MM.1S (cell line): ENCODE results near the gene STAT1.

Experiments
- DNase-seq: peaks from one replicate; pipeline ENCODE4 v3.0.0-alpha.2; 2015
- H2AFZ ChIP-seq: fragments of 300-600 bp; sonication (generic); 2 replicates; pipeline ENCODE4 v1.6.0; 2016; ENCODE audit warnings: antibody characterized with exemption, low read length
- H3F3A ChIP-seq: fragments of 300-600 bp; sonication (generic); 2 replicates; pipeline ENCODE4 v1.6.1; 2016; ENCODE audit warnings: mild to moderate bottlenecking, antibody characterized with exemption, low read length, moderate library complexity, mixed read lengths; ENCODE audit not compliant: insufficient read depth
- H3K27ac ChIP-seq: fragments of 300-600 bp; sonication (generic); 2 replicates; pipeline ENCODE4 v1.5.1; 2016; ENCODE audit warnings: mild to moderate bottlenecking, low read length
- H3K27me3 ChIP-seq: fragments of 300-600 bp; sonication (generic); replicated peaks from 2 replicates; pipeline ENCODE4 v1.6.0; 2016; ENCODE audit warnings: low read length; ENCODE audit not compliant: insufficient read depth
- H3K36me3 ChIP-seq: fragments of 300-600 bp; sonication (generic); replicated peaks from 2 replicates; pipeline ENCODE4 v1.6.1; 2016; ENCODE audit warnings: mild to moderate bottlenecking, low read length, mixed read lengths; ENCODE audit not compliant: insufficient read depth
- H3K4me1 ChIP-seq: fragments of 300-600 bp; sonication (generic); 2 replicates; pipeline ENCODE4 v1.6.1; 2016; ENCODE audit warnings: low read length, mixed read lengths
- H3K4me2 ChIP-seq: fragments of 300-600 bp; sonication (generic); 2 replicates; pipeline ENCODE4 v1.6.0; 2016; ENCODE audit warnings: low read depth, low read length
- H3K4me3 ChIP-seq: fragments of 300-600 bp; sonication (generic); 2 replicates; pipeline ENCODE4 v1.5.1; 2016; ENCODE audit warnings: low read length, mixed read lengths
- H3K79me2 ChIP-seq: fragments of 300-600 bp; sonication (generic); 2 replicates; pipeline ENCODE4 v1.6.1; 2016; ENCODE audit warnings: mixed run types, low read length, mixed read lengths
- H3K9ac ChIP-seq: fragments of 300-600 bp; sonication (generic); 2 replicates; pipeline ENCODE4 v1.6.1; 2016; ENCODE audit warnings: low read length, mixed read lengths
- H3K9me2 ChIP-seq: fragments of 300-600 bp; sonication (generic); replicated peaks from 2 replicates; pipeline ENCODE4 v1.6.1; 2016; ENCODE audit warnings: mild to moderate bottlenecking, low read length, mixed read lengths; ENCODE audit not compliant: insufficient read depth
- H3K9me3 ChIP-seq: fragments of 300-600 bp; sonication (generic); replicated peaks from 2 replicates; pipeline ENCODE4 v1.6.1; 2016; ENCODE audit warnings: mild to moderate bottlenecking, low read length, mixed read lengths; ENCODE audit not compliant: insufficient read depth
- H4K20me1 ChIP-seq: fragments of 300-600 bp; sonication (generic); 2 replicates; pipeline ENCODE4 v1.6.1; 2016; ENCODE audit warnings: mild to moderate bottlenecking, low read length, moderate library complexity, mixed read lengths; ENCODE audit not compliant: insufficient read depth
- CTCF ChIP-seq: fragments of 300-600 bp; sonication (generic); IDR thresholded peaks from 2 replicates; pipeline ENCODE4 v1.5.1; 2016; ENCODE audit warnings: antibody characterized with exemption, low read length, mixed read lengths
- EZH2 ChIP-seq: fragments of 300-600 bp; sonication (generic); optimal IDR thresholded peaks from 2 replicates; pipeline ENCODE3; 2017; ENCODE audit warnings: low read depth, mild to moderate bottlenecking, antibody characterized with exemption, low read length, mixed read lengths
- EZH2phosphoT487 ChIP-seq: fragments of 300-600 bp; sonication (generic); IDR thresholded peaks from 2 replicates; pipeline ENCODE4 v1.6.1; 2018; ENCODE audit warnings: antibody characterized with exemption, low read length

STAT1 gene

GRCh38 chr2:191049728-191050639 lies 36.0 kb upstream of the STAT1 start:
- Histone ChIP-seq H4K20me1 (no peaks in the 10 kb centered on the region), H3K27me3 (no peaks in the 10 kb centered on the region), H3K9me3 (no peaks in the 10 kb centered on the region), H3F3A (no peaks in the 10 kb centered on the region), H3K4me3 (no peak overlapping the region), H3K4me2 (no peak overlapping the region), H2AFZ (no peak overlapping the region), H3K4me1 (peaks cover 12% of the 10 kb centered on the region), H3K9me2 (no peaks in the 10 kb centered on the region), H3K9ac (no peak overlapping the region), H3K27ac (no peak overlapping the region), H3K79me2 (no peaks in the 10 kb centered on the region), H3K36me3 (no peaks in the 10 kb centered on the region)
- no peak for DNase-seq
- TF ChIP-seq EZH2phosphoT487 (no peak), EZH2 (no peak), CTCF (no peak)

GRCh38 chr2:191048073-191048472 lies 34.1 kb upstream of the STAT1 start:
- Histone ChIP-seq H4K20me1 (no peaks in the 10 kb centered on the region), H2AFZ (no peak overlapping the region), H3K36me3 (no peaks in the 10 kb centered on the region), H3K9me3 (no peaks in the 10 kb centered on the region), H3F3A (no peaks in the 10 kb centered on the region), H3K4me3 (no peak overlapping the region), H3K4me1 (peaks cover 12% of the 10 kb centered on the region), H3K79me2 (no peaks in the 10 kb centered on the region), H3K9ac (no peak overlapping the region), H3K27ac (no peak overlapping the region), H3K9me2 (no peaks in the 10 kb centered on the region), H3K27me3 (no peaks in the 10 kb centered on the region), H3K4me2 (no peak overlapping the region)
- TF ChIP-seq CTCF: no peak
- no peak for TF ChIP-seq EZH2phosphoT487
- TF ChIP-seq EZH2: no peak
- DNase-seq: no peak

GRCh38 chr2:191045141-191045540 lies 31.2 kb upstream of the STAT1 start:
- H3K9me2 ChIP-seq: no peaks in the 10 kb centered on the region
- no peaks in the 10 kb centered on the region for H3K79me2 ChIP-seq
- no peak overlapping the region for H3K9ac ChIP-seq
- no peaks in the 10 kb centered on the region for H3F3A ChIP-seq
- no peak overlapping the region for H3K27ac ChIP-seq
- no peaks in the 10 kb centered on the region for H4K20me1 ChIP-seq
- H3K27me3 ChIP-seq: no peaks in the 10 kb centered on the region
- no peak overlapping the region for H2AFZ ChIP-seq
- H3K4me3 ChIP-seq: no peak overlapping the region
- no peaks in the 10 kb centered on the region for H3K9me3 ChIP-seq
- no peak for TF ChIP-seq EZH2
- TF ChIP-seq EZH2phosphoT487: no peak
- TF ChIP-seq CTCF: no peak
- no peak overlapping the region for H3K4me2 ChIP-seq
- H3K4me1 ChIP-seq: no peaks in the 10 kb centered on the region
- DNase-seq: no peak
- H3K36me3 ChIP-seq: no peaks in the 10 kb centered on the region
